ENCODE data around the gene TPPP2. TPM values are rescaled to one million over a fixed set of nuclear protein-coding genes. Genes with fewer than 3 reads are reported as not detected.

Gene TPPP2
- total RNA-seq, 1 donor, result not detected

GRCh38 chr14:21077672-21078071 is 47.7 kb downstream of the TPPP2 start:
- TF ChIP-seq, protein P1, sequence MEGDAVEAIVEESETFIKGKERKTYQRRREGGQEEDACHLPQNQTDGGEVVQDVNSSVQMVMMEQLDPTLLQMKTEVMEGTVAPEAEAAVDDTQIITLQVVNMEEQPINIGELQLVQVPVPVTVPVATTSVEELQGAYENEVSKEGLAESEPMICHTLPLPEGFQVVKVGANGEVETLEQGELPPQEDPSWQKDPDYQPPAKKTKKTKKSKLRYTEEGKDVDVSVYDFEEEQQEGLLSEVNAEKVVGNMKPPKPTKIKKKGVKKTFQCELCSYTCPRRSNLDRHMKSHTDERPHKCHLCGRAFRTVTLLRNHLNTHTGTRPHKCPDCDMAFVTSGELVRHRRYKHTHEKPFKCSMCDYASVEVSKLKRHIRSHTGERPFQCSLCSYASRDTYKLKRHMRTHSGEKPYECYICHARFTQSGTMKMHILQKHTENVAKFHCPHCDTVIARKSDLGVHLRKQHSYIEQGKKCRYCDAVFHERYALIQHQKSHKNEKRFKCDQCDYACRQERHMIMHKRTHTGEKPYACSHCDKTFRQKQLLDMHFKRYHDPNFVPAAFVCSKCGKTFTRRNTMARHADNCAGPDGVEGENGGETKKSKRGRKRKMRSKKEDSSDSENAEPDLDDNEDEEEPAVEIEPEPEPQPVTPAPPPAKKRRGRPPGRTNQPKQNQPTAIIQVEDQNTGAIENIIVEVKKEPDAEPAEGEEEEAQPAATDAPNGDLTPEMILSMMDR (IDR thresholded peaks at IDR 0.05; ENCODE audit: insufficient read depth, low read depth, low read length), result no peak
- DNase-seq (ENCODE audit: low read depth), result no peak
- no peak overlapping the region for H3K4me3 ChIP-seq (ENCODE audit: low read depth, low read length)

DNA sequence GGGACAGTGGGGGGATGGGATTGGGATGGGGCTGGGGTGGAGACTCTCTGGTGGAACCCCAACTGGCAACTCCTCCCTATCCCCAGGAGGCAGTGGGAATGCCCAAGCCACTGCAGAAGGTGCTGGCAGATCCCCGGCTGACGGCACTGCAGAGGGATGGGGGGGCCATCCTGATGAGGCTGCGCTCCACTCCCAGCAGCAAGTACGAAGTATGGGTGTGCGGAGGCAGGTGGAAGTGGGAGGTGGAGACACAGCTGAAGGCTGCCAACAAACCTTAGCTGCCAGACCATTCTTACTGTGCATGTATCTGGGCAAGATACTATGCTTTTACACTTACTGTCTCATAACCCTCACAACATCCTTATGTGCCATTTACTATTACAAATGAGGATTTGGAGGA is 48.3 kb downstream of the TPPP2 start:
- TF ChIP-seq, protein P1 (IDR thresholded peaks at IDR 0.05; ENCODE audit: insufficient read depth, low read depth, low read length), result no peak
- DNase-seq (ENCODE audit: low read depth), result no peak
- H3K4me3 ChIP-seq (ENCODE audit: low read depth, low read length), result no peak overlapping the region

DNA sequence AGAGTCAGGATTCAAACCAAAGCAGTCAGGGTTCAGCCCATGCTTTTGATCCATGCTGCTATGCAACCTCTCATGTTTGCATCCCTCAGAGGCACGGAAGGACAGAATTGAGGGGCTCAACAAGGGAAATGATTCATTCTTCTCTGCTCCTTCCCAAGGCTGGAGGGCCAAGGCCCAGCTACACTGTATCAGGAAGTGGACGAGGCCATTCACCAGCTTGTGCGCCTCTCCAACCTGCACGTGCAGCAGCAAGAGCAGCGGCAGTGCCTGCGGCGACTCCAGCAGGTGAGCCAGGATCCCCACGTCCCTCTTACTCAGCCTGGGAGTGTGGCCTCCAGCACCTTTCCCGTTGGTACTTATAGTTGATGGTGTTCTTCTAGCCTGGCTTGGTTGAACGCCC is 48.7 kb downstream of the TPPP2 start:
- TF ChIP-seq, protein P1 (IDR thresholded peaks at IDR 0.05; ENCODE audit: insufficient read depth, low read depth, low read length), result no peak
- no peak overlapping the region for H3K4me3 ChIP-seq (ENCODE audit: low read depth, low read length)
- DNase-seq (ENCODE audit: low read depth), result no peak

DNA sequence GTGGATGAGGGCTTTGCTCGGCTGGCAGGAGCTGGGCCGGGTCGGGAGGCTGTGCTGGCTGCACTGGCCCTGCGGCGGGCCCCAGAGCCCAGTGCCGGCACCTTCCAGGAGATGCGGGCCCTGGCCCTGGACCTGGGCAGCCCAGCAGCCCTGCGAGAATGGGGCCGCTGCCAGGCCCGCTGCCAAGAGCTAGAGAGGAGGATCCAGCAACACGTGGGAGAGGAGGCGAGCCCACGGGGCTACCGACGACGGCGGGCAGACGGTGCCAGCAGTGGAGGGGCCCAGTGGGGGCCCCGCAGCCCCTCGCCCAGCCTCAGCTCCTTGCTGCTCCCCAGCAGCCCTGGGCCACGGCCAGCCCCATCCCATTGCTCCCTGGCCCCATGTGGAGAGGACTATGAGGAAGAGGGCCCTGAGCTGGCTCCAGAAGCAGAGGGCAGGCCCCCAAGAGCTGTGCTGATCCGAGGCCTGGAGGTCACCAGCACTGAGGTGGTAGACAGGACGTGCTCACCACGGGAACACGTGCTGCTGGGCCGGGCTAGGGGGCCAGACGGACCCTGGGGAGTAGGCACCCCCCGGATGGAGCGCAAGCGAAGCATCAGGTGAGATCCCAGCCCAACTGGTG is 51.6 kb downstream of the TPPP2 start:
- H3K4me3 ChIP-seq (ENCODE audit: low read depth, low read length), result no peak overlapping the region
- TF ChIP-seq, protein P1 (IDR thresholded peaks at IDR 0.05; ENCODE audit: insufficient read depth, low read depth, low read length), result no peak
- DNase-seq (ENCODE audit: low read depth), result no peak

Other genes with a start within 250 kb of the TPPP2 start
- not detected in 2 replicates for gene RNASE6, start 248.9 kb upstream of the TPPP2 start, total RNA-seq
- not detected in 2 replicates for gene RNASE1, start 227.4 kb upstream of the TPPP2 start, total RNA-seq
- not detected in 2 replicates for gene RNASE3, start 138.8 kb upstream of the TPPP2 start, total RNA-seq
- not detected in 2 replicates for gene RNASE2, start 74.7 kb upstream of the TPPP2 start, total RNA-seq
- 34.5 and 41.2 TPM in 2 replicates for gene METTL17, start 40.2 kb upstream of the TPPP2 start, total RNA-seq
- not detected in 2 replicates for gene SLC39A2, start 30.9 kb upstream of the TPPP2 start, total RNA-seq
- 1.3 TPM in 1 of 2 replicates, not detected in the other for gene NDRG2, start 5.2 kb upstream of the TPPP2 start, total RNA-seq
- not detected in 2 replicates for gene RNASE13, start 4.6 kb downstream of the TPPP2 start, total RNA-seq
- gene RNASE7, start 12.1 kb downstream of the TPPP2 start, total RNA-seq, result not detected in 2 replicates
- gene RNASE8, start 27.6 kb downstream of the TPPP2 start, total RNA-seq, result not detected in 2 replicates
- 39.6 and 45.3 TPM in 2 replicates for gene ARHGEF40, start 40.1 kb downstream of the TPPP2 start, total RNA-seq
- 1.7 and 2.6 TPM in 2 replicates for gene ZNF219, start 68.4 kb downstream of the TPPP2 start, total RNA-seq
- 0.64 TPM in 1 of 2 replicates, not detected in the other for gene TMEM253, start 70.8 kb downstream of the TPPP2 start, total RNA-seq
- under 0.01 TPM in 1 of 2 replicates, not detected in the other for gene OR5AU1, start 125.8 kb downstream of the TPPP2 start, total RNA-seq
- gene HNRNPC, start 239.2 kb downstream of the TPPP2 start, total RNA-seq, result 551 and 671 TPM in 2 replicates
- gene RPGRIP1, start 249.9 kb downstream of the TPPP2 start, total RNA-seq, result under 0.01 TPM in 1 of 2 replicates, not detected in the other

All from fibroblast of villous mesenchyme (primary cell).